Lung (tissue), 12 donors: Measurements from ENCODE around the gene MSRB1. TPM values are rescaled to one million over a fixed set of nuclear protein-coding genes. Genes with fewer than 3 reads are reported as not detected.

Source experiments
- ATAC-seq: fragments of 200-7000 bp; cut with Tn5 transposase; one replicate; pipeline ENCODE4 v1.9.1; 2020; ENCODE audit warnings: moderate number of reproducible peaks; ENCODE audit not compliant: insufficient read depth, low FRiP score
- DNase-seq, 3 donors: peaks; one replicate each; pipeline ENCODE4 v3.0.0-alpha.2; 2013 to 2017
- H3K27ac ChIP-seq, 2 donors: one replicate each; pipeline ENCODE4 v1.5.1; 2013; ENCODE audit warnings: mild to moderate bottlenecking in 2 of 2, moderate library complexity in 2 of 2, control low read depth in 1 of 2, inconsistent platforms in 1 of 2, low read depth in 1 of 2, low read length in 1 of 2
- H3K27me3 ChIP-seq, 3 donors: one replicate each; pipeline ENCODE4 v1.5.1; 2013; ENCODE audit warnings: low read length in 2 of 3; ENCODE audit not compliant: control insufficient read depth in 3 of 3, insufficient read depth in 3 of 3
- H3K36me3 ChIP-seq, 4 donors: one replicate each; pipeline ENCODE4 v1.5.1; 2013; ENCODE audit warnings: low read length in 4 of 4, mild to moderate bottlenecking in 1 of 4, moderate library complexity in 1 of 4; ENCODE audit not compliant: control insufficient read depth in 4 of 4, insufficient read depth in 4 of 4
- H3K4me1 ChIP-seq, 5 donors: one replicate each; pipeline ENCODE4 v1.5.1; 2013; ENCODE audit warnings: low read length in 5 of 5, mild to moderate bottlenecking in 2 of 5, moderate library complexity in 1 of 5; ENCODE audit not compliant: control insufficient read depth in 5 of 5, insufficient read depth in 5 of 5
- H3K4me3 ChIP-seq: one replicate; pipeline ENCODE4 v1.5.1; 2013; ENCODE audit warnings: mild to moderate bottlenecking, control low read depth, moderate library complexity
- H3K9ac ChIP-seq, 2 donors: one replicate each; pipeline ENCODE4 v1.5.1; 2013; ENCODE audit warnings: low read length in 2 of 2, control low read depth in 1 of 2; ENCODE audit not compliant: insufficient read depth in 1 of 2
- H3K9me3 ChIP-seq, 4 donors: one replicate each; pipeline ENCODE4 v1.5.1; 2013; ENCODE audit warnings: low read length in 3 of 4, mild to moderate bottlenecking in 1 of 4, moderate library complexity in 1 of 4; ENCODE audit not compliant: control insufficient read depth in 4 of 4, insufficient read depth in 3 of 4
- WGBS, 2 donors: extraction: QIAGEN DNeasy Blood & Tissue Kit; methylation state at CpG; one replicate each; pipeline ENCODE4 v1.1.7; 2013; 5-methylcytosine and 5-hydroxymethylcytosine counted together
- polyA plus RNA-seq, 2 donors: library from polyadenylated mRNA; stranded (reverse); fragments of 200-250 nt; gene quantifications; one replicate each; pipeline ENCODE4 v1.2.1, GENCODE V29; 2013
- total RNA-seq, 2 donors: library from RNA; depleted of rRNA in 1 of 2; stranded (reverse); fragments of >200 nt in 1 of 2; gene quantifications; one replicate each; pipeline ENCODE4 v1.2.1, GENCODE V29; 2014 to 2021
- TF ChIP-seq, protein P1 (sequence below): IDR thresholded peaks from 2 replicates; pipeline ENCODE4 v1.5.1; 2012; ENCODE audit warnings: mild to moderate bottlenecking; ENCODE audit errors: control extremely low read depth, extremely low read depth
- donor health status: control.
- donor health status: control.
- donor health status: Bipolar disorder and iron deficiency.
- donor health status: healthy.
- donor health status: DM: yes; HTN: yes; CAD: no.

The MSRB1 gene
- total and polyA plus RNA-seq, 4 donors: 11.1 to 164 (median 51.2) TPM

DNA sequence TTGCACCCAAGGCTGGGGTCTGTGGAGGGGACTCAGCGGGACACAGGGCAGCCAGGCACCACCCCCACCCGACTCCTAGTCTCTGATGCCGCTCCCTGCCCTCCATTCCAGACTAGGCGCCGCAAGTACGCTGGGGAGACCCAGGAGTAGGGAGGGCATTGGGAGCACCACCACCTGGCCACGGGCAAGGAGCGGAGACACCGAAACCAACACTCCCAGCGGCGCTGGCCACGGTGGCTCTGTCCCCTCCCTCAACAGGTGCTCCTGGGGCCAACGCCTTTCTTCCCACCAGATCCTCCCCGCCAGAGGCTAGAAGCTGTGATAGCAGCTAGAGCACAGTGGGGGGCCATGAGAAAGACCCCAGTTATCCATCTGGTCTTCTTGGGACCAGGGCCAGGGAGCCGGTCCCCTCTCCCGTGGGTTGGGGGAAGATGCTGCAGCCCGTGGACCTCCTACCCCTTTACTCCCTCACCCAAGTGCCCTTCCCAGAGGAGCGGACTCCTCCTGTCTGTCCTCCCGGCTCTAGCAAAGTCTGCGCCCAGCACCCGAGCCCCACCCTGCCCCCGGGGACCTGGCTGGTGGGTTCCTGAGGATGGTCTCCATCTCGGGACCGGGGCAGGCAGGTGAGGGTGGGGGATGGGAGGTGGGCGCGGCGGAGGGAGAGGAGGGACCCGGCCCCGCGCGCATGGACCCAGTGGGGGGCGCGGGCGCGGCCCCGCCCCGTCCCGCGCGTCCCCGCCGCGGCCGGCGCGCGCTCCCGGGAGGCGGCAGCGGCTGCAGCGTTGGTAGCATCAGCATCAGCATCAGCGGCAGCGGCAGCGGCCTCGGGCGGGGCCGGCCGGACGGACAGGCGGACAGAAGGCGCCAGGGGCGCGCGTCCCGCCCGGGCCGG lies 46.5 kb upstream of the MSRB1 start, which contains the start of gene SYNGR3:
Gene SYNGR3, plus strand, starts transcription at position 762 of the 892 bp plus-strand sequence. CDS start 133 bp downstream, outside the sequence.
- Histone ChIP-seq H3K27me3 (peaks cover 0 to 30% (median 27%) of the 10 kb centered on the region in 3 donors), H3K9ac (no peak within 1 kb of the TSS), H3K36me3 (peaks cover 0 to 15% (median 11%) of the 10 kb centered on the region in 4 donors), H3K4me3 (no peak within 1 kb of the TSS), H3K9me3 (no peaks in the 10 kb centered on the region), H3K27ac (no peak within 1 kb of the TSS), H3K4me1 (peaks cover 3 to 19% (median 7%) of the 10 kb centered on the region in 5 donors)
- TF ChIP-seq, protein P1, sequence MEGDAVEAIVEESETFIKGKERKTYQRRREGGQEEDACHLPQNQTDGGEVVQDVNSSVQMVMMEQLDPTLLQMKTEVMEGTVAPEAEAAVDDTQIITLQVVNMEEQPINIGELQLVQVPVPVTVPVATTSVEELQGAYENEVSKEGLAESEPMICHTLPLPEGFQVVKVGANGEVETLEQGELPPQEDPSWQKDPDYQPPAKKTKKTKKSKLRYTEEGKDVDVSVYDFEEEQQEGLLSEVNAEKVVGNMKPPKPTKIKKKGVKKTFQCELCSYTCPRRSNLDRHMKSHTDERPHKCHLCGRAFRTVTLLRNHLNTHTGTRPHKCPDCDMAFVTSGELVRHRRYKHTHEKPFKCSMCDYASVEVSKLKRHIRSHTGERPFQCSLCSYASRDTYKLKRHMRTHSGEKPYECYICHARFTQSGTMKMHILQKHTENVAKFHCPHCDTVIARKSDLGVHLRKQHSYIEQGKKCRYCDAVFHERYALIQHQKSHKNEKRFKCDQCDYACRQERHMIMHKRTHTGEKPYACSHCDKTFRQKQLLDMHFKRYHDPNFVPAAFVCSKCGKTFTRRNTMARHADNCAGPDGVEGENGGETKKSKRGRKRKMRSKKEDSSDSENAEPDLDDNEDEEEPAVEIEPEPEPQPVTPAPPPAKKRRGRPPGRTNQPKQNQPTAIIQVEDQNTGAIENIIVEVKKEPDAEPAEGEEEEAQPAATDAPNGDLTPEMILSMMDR: no peak
- DNase-seq (no peak), ATAC-seq (no peak)
- WGBS, 2 donors: 7 to 12% methylated on average over 33 to 67 of the region's 67 CpGs

DNA sequence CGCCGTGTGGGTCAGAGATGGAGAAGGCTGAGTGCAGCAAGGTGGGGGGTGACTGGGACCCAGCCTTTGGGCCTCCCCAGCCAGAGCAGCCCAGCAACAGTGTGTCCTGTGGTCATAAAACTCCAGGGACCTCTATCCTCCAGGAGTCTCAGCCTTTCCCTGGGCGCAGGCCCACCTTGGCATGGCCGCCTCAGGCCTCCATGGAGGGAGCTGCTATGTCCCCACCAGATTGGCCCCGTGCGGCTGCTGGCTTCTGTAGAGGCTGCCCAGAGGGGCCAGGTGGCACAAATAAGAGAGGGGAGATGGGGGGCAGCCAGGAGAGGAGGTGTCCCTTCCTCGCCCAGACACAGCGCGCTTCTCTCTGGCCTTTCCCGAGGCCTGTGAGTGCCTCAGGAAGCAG lies 44.2 kb upstream of the MSRB1 start:
- 93 to 95% methylated on average over 10 of the region's 10 CpGs for WGBS, 2 donors
- Histone ChIP-seq H3K27ac (no peak overlapping the region), H3K36me3 (peaks cover 0 to 15% (median 11%) of the 10 kb centered on the region in 4 donors), H3K9me3 (no peaks in the 10 kb centered on the region), H3K4me1 (peaks cover 3 to 24% (median 7%) of the 10 kb centered on the region in 5 donors), H3K27me3 (peaks cover 0 to 38% (median 35%) of the 10 kb centered on the region in 3 donors), H3K9ac (no peak overlapping the region), H3K4me3 (no peak overlapping the region)
- TF ChIP-seq, protein P1: no peak
- ATAC-seq (no peak), DNase-seq (no peak)

DNA sequence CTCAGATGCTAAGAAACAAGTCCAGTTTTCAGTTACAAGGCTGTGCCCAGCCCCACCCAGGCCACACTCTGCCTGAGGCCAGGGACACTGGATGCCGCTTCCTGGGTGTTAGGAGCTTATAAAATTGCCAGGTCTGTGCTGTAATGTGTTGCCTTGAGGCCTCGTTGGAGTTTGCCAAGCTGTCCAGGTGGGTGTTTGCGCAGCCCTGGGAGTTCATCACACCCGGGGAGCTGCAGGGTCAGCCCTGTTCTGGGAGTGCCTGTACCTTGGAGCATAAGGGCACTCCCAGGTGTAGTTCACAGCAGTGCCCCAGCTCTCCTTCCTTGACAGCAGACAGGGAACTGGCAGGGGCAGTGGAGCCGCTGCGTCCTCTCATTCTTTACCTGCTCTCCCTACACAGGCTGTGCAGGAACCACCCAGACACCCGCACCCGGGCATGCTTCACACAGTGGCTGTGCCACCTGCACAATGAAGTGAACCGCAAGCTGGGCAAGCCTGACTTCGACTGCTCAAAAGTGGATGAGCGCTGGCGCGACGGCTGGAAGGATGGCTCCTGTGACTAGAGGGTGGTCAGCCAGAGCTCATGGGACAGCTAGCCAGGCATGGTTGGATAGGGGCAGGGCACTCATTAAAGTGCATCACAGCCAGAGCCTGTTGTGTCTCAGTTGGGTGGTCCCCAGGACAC lies 42.6 kb upstream of the MSRB1 start:
- H3K4me3 ChIP-seq: no peak overlapping the region
- H3K36me3 ChIP-seq: peaks cover 0 to 15% (median 11%) of the 10 kb centered on the region in 4 donors
- H3K9ac ChIP-seq: no peak overlapping the region
- H3K4me1 ChIP-seq: peaks cover 0 to 20% (median 7%) of the 10 kb centered on the region in 5 donors
- no peak overlapping the region for H3K27ac ChIP-seq
- TF ChIP-seq, protein P1: no peak
- 95% methylated on average over 14 of the region's 14 CpGs for WGBS, 2 donors
- no peaks in the 10 kb centered on the region for H3K9me3 ChIP-seq
- H3K27me3 ChIP-seq: peaks cover 0 to 42% (median 41%) of the 10 kb centered on the region in 3 donors
- ATAC-seq (no peak), DNase-seq (no peak)
